GM18873 (cell line): ENCODE data around the gene AFAP1.
A peak's percentile ranks its signal among the peaks of the same experiment; 100 is the strongest.

Experiments used
- ATAC-seq: cut with Tn5 transposase; IDR thresholded peaks from one replicate; pipeline ENCODE4 v1.9.1; 2021; ENCODE audit warnings: mild to moderate bottlenecking, moderate library complexity, moderate number of reproducible peaks; ENCODE audit not compliant: unreplicated experiment, low FRiP score

AFAP1 gene

DNA sequence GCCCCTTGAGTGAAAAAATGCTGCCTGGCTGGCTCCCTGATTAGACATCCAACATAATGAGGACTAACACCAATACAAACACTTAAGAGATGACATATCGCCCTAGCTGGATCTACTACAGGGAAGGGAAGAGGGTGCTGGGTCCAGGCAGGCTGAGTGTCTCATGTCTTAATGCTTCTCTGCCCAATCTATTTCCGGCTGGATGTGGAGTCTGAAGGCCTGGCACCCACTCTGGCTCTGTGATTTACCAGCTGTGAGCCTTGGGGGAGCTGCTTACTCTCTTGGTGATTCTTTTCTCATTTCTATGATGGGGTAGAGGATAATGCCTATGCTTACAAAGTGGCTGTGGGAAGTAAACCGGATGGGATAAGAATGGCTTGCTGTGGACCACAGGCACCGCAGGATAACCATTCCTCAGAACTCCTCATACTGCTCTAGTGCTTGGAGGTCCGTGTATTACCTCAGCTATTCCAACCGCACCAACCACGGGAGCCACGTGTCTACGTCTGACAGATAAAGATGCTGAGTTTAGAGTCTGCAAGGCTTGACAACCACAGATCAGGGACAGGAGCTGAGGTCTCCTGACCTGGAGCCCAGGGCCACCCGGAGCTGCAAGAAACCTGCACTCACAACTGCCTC is 161.7 kb downstream of the AFAP1 start:
- ATAC-seq, result no peak

DNA sequence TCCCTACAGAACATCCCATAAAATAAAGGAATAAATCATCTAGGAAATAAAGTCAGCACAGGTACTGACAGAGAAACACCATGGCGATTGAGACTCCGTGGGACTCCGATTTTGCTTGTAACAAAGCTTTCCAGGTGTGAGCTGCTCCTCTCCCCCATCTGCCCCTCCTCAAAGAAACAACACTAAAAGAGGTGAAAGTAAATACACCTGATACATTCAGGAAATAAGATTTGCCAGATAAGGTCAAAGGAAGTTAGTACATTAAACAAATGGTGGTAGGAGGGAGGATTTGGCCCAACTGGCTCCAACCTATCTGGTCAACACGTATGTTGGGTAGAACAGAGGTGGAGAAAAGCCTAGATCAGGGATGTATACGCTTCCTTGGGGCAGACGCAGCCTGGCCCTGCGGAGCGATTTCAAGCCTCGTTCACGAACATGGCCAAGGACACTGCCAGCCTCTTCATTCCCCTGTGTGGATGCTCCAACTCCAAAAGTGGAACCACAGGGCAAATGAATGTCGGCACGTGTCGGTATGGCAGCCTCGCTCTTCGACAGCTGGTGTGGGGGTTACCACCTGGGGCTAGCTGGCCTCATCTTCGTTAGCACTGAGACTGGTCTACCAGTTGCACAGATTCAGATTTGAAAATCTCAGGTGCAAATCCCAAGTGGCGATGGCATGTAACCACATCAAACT is 162.5 kb downstream of the AFAP1 start:
- ATAC-seq, result no peak

DNA sequence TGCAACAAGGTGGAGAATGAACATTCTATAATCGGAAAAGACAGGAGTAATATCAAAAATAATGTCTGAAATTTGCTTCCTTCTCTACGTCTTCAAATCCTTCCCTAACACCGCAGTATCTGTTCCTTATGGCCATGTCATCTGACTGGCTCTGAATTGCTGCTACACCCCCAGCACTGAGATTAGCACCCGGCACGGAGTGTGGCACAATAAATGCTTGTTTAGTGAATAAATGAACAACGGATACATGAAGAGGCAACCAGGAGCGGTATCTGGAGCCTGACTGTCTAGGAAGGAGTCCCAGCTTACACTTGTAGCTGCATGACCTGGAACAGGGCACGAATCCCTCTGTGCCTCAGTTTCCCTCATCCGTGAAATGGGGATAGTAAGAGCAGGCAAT is 164.3 kb downstream of the AFAP1 start:
- no peak for ATAC-seq

DNA sequence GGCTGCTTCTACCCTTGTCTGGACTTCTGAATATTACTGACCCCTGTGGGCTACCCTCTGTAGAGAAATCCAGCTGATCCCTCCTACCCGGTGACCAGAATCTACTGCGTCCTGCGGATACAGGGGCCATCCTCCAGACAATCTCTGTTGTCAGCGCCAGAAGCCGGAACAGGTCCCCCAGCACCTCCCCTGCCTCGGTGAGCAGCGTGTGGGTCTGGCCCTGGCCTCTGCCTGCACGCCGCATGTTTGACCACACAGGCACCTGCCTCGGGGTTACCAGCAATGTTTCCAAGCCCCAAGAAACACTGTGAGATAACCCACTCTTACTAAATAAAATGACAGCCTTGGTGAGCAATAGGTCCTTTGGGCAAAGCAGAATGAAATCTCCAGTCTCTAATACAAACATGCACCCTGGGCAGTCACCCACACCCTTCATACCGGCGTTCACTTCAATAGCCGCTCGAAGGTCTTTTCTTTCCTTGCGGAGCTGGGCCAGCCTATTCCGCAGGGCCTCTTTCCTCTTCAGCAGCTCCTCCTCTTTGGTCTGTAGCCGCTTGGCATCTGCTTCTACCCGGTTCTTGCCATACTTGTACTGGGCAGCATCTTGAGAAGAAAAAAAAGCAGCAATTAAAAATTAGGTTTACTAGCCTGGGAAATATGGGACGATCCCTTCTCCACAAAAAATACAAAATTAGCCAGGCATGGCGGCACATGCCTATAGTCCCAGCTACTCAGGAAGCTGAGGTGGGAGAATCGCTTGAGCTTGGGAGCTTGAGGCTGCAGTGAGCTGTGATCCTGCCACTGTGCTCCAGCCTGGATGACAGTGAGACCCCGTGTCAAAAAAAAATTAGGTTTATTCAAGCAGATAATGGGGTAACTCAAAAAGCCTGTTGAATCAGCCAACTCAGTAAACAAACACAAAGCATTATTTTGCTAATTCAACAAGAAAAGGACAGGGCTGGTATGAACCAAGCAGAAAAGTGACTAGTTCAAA is 165.1 kb downstream of the AFAP1 start:
- no peak for ATAC-seq

DNA sequence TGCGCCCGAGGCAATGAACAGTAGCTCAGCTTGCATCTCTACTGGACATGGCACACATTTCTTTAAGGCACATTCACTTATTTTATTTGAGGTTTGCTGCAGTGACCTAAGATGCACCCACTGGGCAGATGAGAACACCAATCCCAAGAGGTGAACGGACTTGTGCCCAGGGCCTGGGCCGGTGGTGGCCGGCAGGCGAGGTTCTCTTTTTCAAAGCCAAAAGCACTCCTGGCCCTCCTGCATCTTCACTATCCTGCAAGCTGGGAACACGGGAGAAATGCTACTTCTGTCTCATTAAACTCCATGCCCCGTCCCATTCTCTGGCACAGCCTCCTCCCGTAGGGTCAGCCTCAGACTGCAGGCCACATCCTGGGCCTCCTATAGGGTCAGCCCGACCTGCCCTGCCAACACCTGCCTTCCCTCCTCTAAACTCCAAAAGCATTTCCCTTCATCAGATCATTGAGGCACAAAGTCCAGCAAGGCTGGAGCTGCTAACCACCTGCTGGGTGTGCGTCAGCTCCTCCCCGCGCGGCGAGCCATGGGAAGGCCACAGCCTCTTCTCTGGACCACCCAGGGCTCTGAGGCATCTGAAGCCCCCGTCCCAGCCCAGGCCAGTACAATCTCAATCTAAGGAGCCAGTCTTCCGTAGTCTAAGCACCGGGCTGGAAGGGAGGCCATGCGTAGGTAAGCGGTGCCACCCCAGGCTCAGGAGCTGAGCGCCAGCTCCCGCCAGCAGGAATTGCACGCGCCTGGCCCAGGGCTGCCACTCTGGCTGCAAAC is 166.1 kb downstream of the AFAP1 start:
- ATAC-seq, result no peak

DNA sequence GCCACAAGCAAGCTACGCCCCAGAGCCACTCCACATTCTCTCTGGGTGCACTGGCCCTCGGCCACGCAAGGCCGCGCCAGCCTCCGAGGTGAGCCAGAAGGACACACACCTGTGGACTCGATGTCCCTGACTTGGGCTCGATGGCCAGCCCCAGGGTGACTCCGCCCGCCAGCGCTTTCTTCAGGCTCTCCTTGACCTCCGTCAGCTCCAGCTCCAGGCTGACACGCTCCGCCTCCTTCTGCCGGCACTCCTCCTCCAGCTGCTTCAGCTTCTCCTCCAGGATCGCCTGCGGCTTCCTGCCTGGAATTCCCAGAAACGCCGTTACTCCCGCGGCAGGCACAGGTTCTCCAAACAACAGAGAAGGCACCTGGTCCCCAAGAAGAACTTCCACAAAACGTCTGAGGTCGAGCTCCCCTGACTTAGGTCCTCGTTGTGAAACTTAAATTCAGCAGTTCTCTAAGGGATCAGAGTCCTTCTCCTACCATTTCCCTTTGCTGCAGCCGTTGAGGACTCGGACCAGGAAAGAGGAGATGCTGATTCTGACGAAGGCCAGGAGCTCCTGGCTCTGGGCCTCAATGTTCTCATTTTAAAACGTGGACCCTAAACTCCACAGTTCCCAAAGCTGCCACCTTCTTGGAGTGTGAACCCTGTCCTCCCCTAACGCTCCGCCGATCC is 166.8 kb downstream of the AFAP1 start:
- no peak for ATAC-seq

DNA sequence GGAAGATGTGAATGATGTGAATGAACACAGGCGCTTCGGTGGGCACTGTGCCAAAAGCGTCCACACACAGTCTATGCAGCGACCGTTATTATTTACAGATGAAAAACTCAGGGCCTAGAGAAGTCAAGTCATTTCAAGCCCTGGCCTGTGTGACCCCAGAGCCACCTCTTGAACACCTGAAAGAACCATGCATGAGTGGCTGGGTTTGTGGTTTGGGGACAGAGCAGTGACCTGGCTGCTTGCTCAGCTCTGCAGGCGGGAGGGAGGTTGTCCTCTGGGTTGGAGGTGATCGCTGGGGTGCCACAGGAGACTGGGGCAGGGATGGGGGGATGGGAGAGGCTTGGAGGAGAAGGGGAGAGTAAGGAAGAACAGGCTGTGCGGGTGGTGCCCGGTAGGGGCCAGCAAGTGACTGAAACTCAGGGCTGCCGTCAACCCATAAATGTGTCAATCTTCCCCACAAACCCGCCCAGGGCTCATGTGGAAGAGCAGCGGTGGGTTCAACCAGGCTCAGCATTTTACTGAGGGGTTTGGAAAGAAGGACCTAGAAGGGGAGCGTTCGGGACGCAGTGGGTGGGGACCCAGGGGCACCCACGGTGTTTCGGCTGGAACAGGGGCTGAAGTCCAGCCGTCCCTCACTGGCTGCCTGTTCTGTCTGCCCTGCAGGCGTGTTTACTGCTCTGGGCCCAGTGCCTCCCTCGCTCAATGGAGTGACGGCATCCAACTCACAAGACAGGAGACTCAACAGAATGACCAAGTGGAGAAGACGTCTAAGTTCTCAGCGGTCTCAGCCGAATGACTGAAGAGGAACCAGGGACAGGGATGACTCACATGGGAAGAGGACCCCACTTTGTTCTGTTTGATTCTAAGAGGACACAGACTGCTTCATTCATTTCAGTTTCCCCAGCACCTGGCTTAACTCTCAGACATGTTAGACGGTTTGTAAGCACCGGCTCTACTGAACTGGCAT is 167.8 kb downstream of the AFAP1 start:
- peak; percentile 96 for ATAC-seq

DNA sequence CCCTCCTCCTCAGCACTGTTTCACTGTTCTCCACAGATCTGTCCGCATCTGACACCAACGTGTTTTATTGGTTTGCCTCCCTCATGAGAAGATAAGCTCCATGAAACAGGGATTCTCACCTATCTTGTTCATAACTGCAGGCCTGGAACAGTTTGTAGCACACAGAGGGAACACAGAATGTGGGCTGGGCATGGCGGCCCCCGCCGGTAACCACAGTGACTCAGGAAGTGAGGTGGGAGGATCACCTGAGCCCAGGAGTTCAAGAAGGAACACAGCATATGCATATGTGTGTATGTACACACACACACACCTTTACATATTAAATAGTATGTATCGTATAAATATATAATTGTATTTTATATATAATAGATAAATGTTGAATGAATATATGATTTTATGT is 168.6 kb downstream of the AFAP1 start:
- ATAC-seq, result no peak

DNA sequence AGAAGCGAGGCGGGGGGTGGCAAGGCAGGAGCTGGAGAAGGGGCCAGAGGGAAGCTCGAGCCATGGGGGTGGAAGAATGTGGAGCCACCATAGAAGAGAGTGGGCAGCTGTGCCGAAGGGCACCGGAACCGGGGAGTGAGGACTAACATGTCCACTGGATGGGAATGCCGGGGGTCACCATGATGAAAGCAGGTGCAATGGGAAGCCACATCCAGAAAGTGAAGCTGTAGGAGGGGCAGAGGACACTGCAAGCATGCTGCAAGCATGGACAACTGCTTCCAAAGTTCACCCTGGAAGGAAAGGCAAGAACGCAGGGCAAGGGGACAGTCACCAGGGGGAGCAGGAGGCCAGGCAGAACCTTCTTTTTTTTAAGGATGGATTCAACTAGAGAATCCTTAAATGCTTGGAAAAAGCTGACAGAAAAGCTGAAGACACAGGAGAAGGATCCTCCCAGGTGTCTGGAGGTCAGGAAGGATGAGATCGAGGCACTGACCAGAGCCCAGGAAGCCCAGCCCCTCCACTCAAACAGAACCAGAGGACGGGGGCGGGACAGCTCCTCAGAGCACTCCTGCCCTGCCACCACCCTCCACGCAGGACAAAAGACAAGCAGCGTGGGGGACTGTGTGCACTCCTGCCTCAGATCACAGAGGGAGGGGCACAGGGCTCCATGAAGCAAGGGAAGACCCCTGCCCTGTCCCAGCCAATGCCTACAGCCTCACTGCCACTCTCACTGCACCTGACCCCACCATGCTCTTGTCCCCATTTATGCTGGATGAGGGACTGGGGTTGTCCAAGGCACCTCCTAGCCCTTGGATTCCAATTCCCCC is 169.2 kb downstream of the AFAP1 start:
- ATAC-seq, result no peak

DNA sequence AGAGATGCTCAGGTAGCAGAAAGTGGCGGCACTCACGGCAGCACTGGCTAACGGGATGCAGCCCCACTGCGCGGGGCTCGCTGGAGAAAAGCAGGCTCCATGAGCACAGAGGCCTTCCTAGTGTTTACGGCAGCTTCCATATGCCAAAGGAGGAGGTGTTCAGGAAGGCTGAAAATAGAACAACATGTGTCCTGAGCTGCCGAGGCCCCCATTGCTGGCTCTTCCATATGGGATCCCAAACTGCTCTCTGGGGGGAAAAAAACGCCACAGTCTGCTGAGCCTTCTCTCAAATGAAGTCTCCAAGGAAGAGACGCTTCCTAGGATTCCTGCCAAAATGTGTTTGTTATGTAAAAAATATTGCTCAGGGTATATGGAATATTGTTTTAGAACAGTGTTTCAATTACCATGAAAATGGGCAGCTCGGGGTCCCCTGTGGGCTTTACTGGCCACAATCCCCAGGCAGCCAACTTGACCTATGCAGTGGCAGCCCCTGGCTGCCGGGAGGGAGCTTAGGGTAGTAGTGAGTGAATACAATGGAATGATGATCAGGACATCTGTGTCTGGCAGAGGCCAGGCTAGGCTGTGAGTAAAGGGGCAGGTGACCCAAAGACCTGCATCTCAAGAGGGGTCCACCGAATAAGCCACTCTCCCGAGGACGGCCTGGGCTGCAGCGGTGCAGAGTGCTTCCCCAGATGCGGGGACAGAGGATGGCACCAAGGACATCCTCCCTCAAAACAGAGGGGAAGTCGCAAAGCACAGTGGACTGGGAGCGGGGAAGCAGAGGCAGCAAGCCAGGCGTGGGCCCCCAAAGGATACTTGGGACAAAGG is 170.1 kb downstream of the AFAP1 start:
- ATAC-seq, result no peak

DNA sequence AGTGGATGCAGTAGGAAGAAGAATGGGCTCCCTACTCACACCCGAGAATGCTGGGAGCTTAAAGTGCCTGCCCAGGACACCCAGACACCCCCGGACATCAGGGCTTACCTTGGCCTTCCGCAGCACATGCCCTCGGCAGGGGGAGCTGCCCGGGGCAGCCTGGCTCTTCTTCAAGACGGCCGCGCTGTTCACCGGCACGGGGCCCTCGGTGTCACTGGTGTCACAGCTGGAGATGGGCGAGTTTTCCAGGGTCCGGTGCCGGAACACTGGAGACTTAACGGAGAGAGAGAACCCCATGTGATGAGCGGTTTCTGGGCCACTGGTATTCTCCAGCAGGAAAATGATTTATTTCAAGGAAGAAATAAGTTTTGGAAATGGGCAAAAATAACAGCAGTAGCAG is 170.9 kb downstream of the AFAP1 start:
- ATAC-seq, result no peak

DNA sequence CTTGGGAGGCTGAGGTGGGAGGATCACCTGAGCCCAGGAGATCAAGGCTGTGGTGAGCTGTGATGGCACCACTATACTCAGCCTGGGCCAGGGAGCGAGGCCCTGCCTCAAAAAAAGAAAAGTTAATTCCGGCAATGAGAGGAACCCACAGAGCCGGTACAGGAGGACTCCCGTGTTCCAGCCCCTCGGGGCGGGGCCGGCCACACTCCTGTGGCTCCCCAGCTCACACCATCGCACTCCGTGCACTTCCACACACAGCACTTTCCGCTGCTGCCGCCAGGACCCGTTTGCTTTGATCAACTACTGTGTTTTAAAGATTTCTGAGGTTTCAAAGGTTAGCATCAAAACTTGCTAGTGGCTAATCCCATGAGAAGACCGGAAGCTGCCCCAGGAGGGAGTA is 171.7 kb downstream of the AFAP1 start:
- ATAC-seq, result no peak

DNA sequence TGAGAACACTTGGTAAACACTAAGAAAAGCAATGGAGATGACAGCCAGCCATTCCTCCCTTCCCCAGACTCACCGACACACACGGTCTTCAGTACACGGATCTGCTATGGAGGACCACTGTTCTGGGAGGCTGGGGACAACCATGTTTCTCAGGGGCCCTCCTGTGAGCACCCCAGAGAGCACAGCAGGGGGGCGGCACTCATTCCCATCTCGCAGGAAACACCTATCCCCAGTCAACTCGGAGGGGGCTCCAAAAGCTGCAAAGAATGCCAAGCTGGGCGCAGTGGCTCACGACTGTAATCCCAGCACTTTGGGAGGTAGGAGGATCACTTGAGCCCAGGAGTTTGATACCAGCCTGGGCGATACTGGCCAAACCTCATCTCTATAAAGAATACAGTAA is 172.1 kb downstream of the AFAP1 start:
- ATAC-seq, result no peak

DNA sequence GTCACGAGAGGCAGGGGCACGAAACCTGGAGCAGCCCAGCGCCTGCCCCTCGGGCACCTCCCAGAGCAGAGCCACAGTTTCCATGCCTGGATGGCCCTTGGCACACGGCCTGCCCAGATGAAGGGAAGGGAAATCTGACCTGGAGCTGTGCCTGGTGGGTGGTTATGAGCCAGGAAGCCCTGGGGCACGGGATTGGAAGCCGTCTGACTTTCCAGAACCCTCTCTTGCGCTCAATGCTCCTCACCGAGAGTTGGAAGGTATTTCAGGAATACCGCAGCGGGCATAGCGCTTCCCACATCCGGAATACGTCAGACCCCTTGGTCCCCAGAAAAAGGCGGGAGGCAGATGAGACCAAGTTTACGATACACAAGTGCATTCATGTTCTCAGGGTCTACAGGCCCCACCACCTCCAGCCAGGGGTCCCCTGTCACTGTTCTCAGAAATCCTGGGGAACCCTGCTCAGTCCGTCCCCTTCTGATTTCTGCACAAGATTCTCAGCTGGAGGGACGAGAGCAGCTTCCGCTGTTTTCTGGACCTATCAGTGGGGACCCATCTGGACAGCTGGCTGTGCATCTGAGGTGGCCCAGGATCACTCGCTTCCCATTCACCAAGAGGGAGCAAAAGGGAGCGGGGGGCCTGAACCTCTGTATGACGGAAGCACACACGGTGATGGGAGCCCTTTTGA is 172.9 kb downstream of the AFAP1 start:
- no peak for ATAC-seq

DNA sequence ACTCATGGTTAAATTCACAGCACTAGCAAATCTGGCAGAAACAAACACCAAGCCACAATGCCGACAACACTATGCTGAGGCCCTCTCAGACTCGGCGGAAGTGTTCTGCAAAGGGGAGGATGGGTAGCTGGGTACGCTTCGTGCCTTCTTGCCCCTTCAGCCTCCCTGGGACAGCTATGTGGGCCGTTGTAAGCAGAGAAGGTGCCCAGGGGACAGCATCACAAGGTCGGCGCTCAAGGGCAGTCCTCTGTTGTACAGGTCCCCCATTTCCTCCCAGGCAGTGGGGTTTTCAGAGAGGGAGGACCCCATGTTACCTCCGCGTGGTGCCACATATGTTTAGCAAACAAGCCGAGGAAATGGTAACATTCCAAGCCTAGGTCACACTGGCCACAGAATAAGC is 173.6 kb downstream of the AFAP1 start:
- ATAC-seq, result no peak

DNA sequence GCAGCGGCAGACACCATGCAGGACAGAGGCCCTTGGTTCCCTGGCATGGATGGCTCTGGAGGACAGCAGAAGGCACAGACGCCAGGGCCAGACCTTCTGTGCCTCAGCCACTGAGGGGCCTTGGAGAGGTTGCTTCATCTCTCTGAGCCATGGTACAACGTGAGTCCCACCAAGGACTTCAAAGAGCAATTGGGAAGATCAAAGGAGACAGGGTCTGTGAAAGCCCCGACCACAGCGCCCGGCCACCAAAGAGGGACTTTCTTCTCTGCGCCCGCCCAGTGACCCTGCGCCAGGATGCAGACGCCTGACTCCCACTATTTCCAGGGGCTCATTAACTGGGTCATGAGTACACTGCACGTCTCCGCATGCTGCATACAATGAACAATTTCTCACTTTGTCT is 174.0 kb downstream of the AFAP1 start:
- no peak for ATAC-seq

DNA sequence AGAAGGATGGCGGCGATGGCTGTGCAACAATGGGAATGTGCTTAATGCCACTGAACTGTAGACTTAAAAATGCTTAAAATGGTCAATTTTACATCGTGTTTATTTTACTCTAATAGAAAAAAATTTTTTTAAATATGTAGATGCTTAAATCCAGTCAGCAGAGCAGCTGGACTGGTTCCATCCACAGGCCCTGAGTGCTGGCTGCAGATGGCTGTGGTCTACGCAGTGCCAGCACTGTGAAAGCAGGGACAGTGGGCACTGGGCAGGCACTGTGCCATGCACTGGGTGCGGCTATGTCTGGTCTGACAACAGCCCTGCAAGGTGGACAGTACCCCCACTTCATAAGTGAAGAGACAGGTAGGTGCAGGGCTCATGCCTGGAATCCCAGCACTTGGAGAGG is 175.2 kb downstream of the AFAP1 start:
- no peak for ATAC-seq
